ENCODE data around the gene FLRT2. TPM values are rescaled to one million over a fixed set of nuclear protein-coding genes. Genes with fewer than 3 reads are reported as not detected.

Gene FLRT2
- total RNA-seq, 1 donor from 2014 or later = 24.6 TPM

DNA sequence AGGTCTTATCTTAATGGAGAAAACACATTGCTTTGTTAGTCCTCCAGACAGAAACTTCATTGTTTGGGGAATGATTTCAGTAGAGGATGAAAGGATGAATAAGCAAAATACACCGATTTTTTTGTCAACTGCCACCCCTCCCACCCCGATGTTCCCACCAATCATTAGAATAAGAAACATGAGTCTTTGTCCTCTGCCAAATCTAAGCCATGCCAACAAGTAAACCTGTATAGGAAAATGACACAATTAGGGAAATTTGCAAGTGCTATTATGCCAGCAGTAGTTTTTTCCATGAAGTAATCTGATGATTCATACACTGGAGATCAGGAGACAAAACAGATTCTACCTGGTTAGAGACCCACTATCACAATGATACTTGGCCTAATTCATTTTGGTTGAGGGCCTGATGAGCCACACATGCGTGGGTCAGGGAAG, 35.9 kb downstream of the FLRT2 start:
- H3K27me3 ChIP-seq = no peaks in the 10 kb centered on the region
- H3K27ac ChIP-seq = peak overlapping the region in 1 of 2 donors; percentile 19
- H3K4me3 ChIP-seq = no peak overlapping the region
- H3K9me3 ChIP-seq = no peaks in the 10 kb centered on the region
- TF ChIP-seq, protein P1, sequence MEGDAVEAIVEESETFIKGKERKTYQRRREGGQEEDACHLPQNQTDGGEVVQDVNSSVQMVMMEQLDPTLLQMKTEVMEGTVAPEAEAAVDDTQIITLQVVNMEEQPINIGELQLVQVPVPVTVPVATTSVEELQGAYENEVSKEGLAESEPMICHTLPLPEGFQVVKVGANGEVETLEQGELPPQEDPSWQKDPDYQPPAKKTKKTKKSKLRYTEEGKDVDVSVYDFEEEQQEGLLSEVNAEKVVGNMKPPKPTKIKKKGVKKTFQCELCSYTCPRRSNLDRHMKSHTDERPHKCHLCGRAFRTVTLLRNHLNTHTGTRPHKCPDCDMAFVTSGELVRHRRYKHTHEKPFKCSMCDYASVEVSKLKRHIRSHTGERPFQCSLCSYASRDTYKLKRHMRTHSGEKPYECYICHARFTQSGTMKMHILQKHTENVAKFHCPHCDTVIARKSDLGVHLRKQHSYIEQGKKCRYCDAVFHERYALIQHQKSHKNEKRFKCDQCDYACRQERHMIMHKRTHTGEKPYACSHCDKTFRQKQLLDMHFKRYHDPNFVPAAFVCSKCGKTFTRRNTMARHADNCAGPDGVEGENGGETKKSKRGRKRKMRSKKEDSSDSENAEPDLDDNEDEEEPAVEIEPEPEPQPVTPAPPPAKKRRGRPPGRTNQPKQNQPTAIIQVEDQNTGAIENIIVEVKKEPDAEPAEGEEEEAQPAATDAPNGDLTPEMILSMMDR (IDR thresholded peaks at IDR 0.05) = no peak
- no peak for DNase-seq (ENCODE audit: low spot score in 2 of 2)
- intact Hi-C loops (cut with DNase I) = no loop called here
- H3K4me1 ChIP-seq = no peaks in the 10 kb centered on the region
- H3K36me3 ChIP-seq = peaks cover 0 to 5% of the 10 kb centered on the region in 2 donors

DNA sequence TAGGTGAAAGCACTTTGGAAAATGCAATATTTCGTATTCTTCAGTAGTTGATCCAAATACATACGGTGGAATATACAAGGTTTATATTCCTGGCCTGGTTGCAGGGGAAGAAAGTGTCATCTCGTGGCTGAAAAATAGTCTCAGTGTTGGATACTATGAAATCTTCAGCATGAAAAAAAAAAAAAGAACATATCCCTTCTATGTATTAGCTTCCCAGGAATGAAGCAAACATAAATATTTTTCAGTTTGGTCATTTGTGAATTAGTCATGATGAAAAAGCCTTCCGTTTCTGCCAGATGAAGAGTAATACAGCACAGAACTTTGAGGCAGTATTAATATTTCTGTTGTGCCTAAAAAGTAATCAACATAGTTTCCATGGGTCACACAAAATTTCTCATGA, 36.7 kb downstream of the FLRT2 start:
- intact Hi-C loops (cut with DNase I) = no loop called here
- H3K4me1 ChIP-seq = no peaks in the 10 kb centered on the region
- H3K27ac ChIP-seq = no peak overlapping the region
- H3K4me3 ChIP-seq = no peak overlapping the region
- TF ChIP-seq, protein P1 (IDR thresholded peaks at IDR 0.05) = no peak
- DNase-seq (ENCODE audit: low spot score in 2 of 2) = no peak
- peaks cover 0 to 5% of the 10 kb centered on the region in 2 donors for H3K36me3 ChIP-seq
- H3K27me3 ChIP-seq = no peaks in the 10 kb centered on the region
- no peaks in the 10 kb centered on the region for H3K9me3 ChIP-seq

DNA sequence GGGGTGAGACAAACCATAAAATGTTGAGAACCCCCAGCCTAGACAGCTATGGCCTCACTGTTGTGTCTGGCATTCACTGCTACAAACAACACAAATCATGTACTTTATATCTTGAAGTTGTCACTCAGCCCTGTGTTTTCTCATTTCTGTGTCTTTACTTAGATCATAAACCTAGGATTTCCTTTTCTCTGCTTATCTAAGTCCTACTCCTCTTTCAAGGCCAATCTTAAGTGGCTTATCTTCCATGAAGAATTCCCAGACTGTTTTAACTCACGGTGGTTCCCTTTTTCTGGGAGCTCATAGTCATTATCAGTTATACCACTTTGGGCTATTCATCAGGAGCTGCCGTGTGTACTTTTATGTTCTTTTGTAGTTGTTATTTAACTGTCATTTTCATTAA, 42.1 kb downstream of the FLRT2 start:
- no peak for DNase-seq (ENCODE audit: low spot score in 2 of 2)
- TF ChIP-seq, protein P1 (IDR thresholded peaks at IDR 0.05) = no peak
- Histone ChIP-seq H3K4me1 (no peaks in the 10 kb centered on the region), H3K36me3 (peaks cover 0 to 5% of the 10 kb centered on the region in 2 donors), H3K27ac (no peak overlapping the region), H3K9me3 (no peaks in the 10 kb centered on the region), H3K27me3 (no peaks in the 10 kb centered on the region), H3K4me3 (no peak overlapping the region)
- intact Hi-C loops (cut with DNase I) = no loop called here

DNA sequence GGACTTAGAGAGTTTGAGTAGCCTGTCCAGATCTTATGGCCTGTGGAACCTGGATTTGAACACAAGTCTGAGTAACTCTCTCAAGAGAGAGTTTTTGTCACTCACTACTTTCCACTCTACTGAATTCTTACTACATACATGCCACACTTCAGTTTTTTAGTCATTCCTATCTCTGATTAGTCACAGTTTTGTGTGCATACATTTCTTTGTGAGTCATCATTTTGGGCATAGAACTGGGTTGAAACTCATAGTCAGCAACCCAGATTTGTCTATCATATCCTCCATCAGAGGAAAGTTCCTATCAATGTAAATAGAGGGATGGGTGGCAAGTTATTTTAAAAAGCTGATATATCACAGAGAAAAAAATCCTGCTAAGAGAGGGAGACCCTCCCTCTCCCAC, 42.9 kb downstream of the FLRT2 start:
- Histone ChIP-seq H3K4me1 (no peaks in the 10 kb centered on the region), H3K4me3 (no peak overlapping the region), H3K27ac (no peak overlapping the region), H3K27me3 (no peaks in the 10 kb centered on the region), H3K36me3 (peaks cover 0 to 5% of the 10 kb centered on the region in 2 donors), H3K9me3 (no peaks in the 10 kb centered on the region)
- intact Hi-C loops (cut with DNase I) = no loop called here
- no peak for DNase-seq (ENCODE audit: low spot score in 2 of 2)
- TF ChIP-seq, protein P1 (IDR thresholded peaks at IDR 0.05) = no peak

DNA sequence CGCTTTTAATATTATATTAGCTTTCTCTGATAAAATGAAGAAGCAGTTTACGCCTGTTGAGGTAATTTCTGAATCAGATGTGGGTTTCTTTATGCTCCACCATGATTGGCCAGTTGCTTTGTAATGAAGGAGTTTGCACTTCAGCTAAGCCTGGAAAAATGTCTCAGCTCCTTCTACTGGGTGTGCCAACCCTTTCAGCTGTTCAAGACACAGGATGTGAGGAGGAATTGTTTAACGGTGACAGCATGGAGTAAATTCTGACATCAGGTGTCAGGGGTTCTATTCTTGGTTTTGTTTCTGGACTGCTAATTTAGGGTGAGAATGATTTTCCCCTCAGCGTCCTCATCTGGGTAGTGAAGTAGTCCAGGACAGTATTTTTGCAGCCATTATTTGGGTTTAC, 43.5 kb downstream of the FLRT2 start:
- Histone ChIP-seq H3K27me3 (no peaks in the 10 kb centered on the region), H3K4me3 (no peak overlapping the region), H3K9me3 (no peaks in the 10 kb centered on the region), H3K4me1 (no peaks in the 10 kb centered on the region), H3K36me3 (peaks cover 0 to 5% of the 10 kb centered on the region in 2 donors), H3K27ac (no peak overlapping the region)
- TF ChIP-seq, protein P1 (IDR thresholded peaks at IDR 0.05) = no peak
- intact Hi-C loops (cut with DNase I) = no loop called here
- DNase-seq (ENCODE audit: low spot score in 2 of 2) = no peak

Data from ascending aorta (tissue), 2 donors.